Endodermal cell (in vitro differentiated cells): Measurements from ENCODE around the gene PCMTD2. TPM values are rescaled to one million over a fixed set of nuclear protein-coding genes. Genes with fewer than 3 reads are reported as not detected.
"Not testable (repeated sequence)": the region's sequence is repeated elsewhere in the genome, so short reads cannot be mapped to it uniquely, and the experiment has no call there.

ENCODE experiments used
- DNase-seq: peaks from one replicate; pipeline ENCODE4 v3.0.0-alpha.2; 2017
- H3K27ac ChIP-seq: 2 replicates; pipeline ENCODE4 v1.5.1; 2013; ENCODE audit warnings: mild to moderate bottlenecking, low read depth, low read length, moderate library complexity
- H3K27me3 ChIP-seq: 2 replicates; pipeline ENCODE4 v1.6.1; 2013; ENCODE audit warnings: mild to moderate bottlenecking, low read length, moderate library complexity; ENCODE audit not compliant: insufficient read depth, control insufficient read depth, poor library complexity, severe bottlenecking
- H3K36me3 ChIP-seq: 2 replicates; pipeline ENCODE4 v1.7.0; 2013; ENCODE audit warnings: mild to moderate bottlenecking, low read length, moderate library complexity; ENCODE audit not compliant: control insufficient read depth, insufficient read depth
- H3K4me1 ChIP-seq: one replicate; pipeline ENCODE4 v1.7.0; 2013; ENCODE audit warnings: low read length; ENCODE audit not compliant: control insufficient read depth, insufficient read depth
- H3K4me3 ChIP-seq: 2 replicates; pipeline ENCODE4 v1.5.1; 2013; ENCODE audit warnings: mild to moderate bottlenecking, low read length, moderate library complexity
- H3K9ac ChIP-seq: 2 replicates; pipeline ENCODE4 v1.6.1; 2013; ENCODE audit warnings: mild to moderate bottlenecking, low read length, moderate library complexity; ENCODE audit not compliant: poor library complexity, severe bottlenecking; ENCODE audit errors: extremely low read depth
- H3K9me3 ChIP-seq: 2 replicates; pipeline ENCODE4 v1.6.1; 2013; ENCODE audit warnings: mild to moderate bottlenecking, low read length, moderate library complexity; ENCODE audit not compliant: control insufficient read depth
- H3K27ac Mint-ChIP-seq: 2 replicates; pipeline ENCODE4 v1.8.0; 2020; ENCODE audit warnings: mixed read lengths
- H3K27me3 Mint-ChIP-seq: 2 replicates; pipeline ENCODE4 v1.8.0; 2021; ENCODE audit warnings: mild to moderate bottlenecking, mixed read lengths; ENCODE audit not compliant: insufficient read depth
- H3K36me3 Mint-ChIP-seq: 2 replicates; pipeline ENCODE4 v1.8.0; 2020; ENCODE audit warnings: low read depth, mixed read lengths
- H3K4me1 Mint-ChIP-seq: 2 replicates; pipeline ENCODE4 v1.8.0; 2020; ENCODE audit warnings: mixed read lengths
- H3K4me3 Mint-ChIP-seq: 2 replicates; pipeline ENCODE4 v1.8.0; 2020; ENCODE audit warnings: mild to moderate bottlenecking, moderate library complexity, mixed read lengths
- H3K9me3 Mint-ChIP-seq: 2 replicates; pipeline ENCODE4 v1.8.0; 2020; ENCODE audit warnings: mild to moderate bottlenecking, mixed read lengths
- WGBS, 2 experiments: methylation state at CpG; one replicate each; pipeline versions ENCODE4 v1.1.5 to v1.1.7; 2013; ENCODE audit warnings: missing lambda C conversion rate in 2 of 2, mixed read lengths in 1 of 2; ENCODE audit not compliant: insufficient coverage in 1 of 2, insufficient read length in 1 of 2; 5-methylcytosine and 5-hydroxymethylcytosine counted together
- total RNA-seq, 2 donors: library from RNA; stranded (reverse); fragmentation: NEBNext Ultra II Directional in 1 of 2; extraction: Animal tissue kit (Norgen Biotek cat#: 25700) in 1 of 2; gene quantifications; 2 replicates in 1 of 2; 3 replicates in 1 of 2; pipeline ENCODE4 v1.2.1, GENCODE V29; 2021
- TF ChIP-seq, protein P1 (sequence below): fragments of 200-600 bp; sonication (generic); conservative IDR thresholded peaks from 2 replicates; pipeline ENCODE4 v1.5.0; 2021; ENCODE audit warnings: antibody characterized with exemption, mild to moderate bottlenecking

Gene PCMTD2
- total RNA-seq, 2 donors from 2014 or later, result 145 to 158 TPM

DNA sequence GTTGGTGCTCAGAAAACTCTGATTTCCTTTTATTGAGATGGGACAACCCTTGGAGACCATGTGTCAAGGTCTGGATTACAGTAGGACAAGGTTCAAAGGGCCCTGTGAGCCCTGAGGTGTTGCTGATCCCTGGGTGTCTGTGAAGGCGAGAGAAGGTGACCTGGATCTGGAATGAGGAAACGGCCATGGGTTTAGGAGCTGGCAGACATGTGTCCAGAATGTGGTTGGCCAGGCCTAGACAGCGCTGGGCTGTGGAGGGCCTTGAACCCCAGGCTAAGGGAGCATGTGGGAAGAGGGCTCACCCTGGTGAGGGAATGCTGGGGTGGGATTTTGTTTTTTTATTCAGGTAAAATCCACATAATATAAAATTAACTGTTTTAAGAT lies 24.9 kb downstream of the PCMTD2 start:
- peaks cover 38% of the 10 kb centered on the region for H3K9me3 Mint-ChIP-seq
- TF ChIP-seq, protein P1, sequence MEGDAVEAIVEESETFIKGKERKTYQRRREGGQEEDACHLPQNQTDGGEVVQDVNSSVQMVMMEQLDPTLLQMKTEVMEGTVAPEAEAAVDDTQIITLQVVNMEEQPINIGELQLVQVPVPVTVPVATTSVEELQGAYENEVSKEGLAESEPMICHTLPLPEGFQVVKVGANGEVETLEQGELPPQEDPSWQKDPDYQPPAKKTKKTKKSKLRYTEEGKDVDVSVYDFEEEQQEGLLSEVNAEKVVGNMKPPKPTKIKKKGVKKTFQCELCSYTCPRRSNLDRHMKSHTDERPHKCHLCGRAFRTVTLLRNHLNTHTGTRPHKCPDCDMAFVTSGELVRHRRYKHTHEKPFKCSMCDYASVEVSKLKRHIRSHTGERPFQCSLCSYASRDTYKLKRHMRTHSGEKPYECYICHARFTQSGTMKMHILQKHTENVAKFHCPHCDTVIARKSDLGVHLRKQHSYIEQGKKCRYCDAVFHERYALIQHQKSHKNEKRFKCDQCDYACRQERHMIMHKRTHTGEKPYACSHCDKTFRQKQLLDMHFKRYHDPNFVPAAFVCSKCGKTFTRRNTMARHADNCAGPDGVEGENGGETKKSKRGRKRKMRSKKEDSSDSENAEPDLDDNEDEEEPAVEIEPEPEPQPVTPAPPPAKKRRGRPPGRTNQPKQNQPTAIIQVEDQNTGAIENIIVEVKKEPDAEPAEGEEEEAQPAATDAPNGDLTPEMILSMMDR, result no peak
- Histone ChIP-seq H3K4me3 (no peak overlapping the region), H3K27ac (no peak overlapping the region), H3K27me3 (no peaks in the 10 kb centered on the region), H3K9me3 (peaks cover 27% of the 10 kb centered on the region), H3K36me3 (peaks cover under 1% of the 10 kb centered on the region), H3K9ac (no peak overlapping the region), H3K4me1 (no peaks in the 10 kb centered on the region)
- 93 to 100% methylated on average over 2 to 3 of the region's 3 CpGs for WGBS, 2 experiments
- H3K4me3 Mint-ChIP-seq, result no peak overlapping the region
- no peak overlapping the region for H3K27ac Mint-ChIP-seq
- no peak for DNase-seq
- peaks cover 24% of the 10 kb centered on the region for H3K36me3 Mint-ChIP-seq
- no peaks in the 10 kb centered on the region for H3K4me1 Mint-ChIP-seq
- H3K27me3 Mint-ChIP-seq, result no peaks in the 10 kb centered on the region

DNA sequence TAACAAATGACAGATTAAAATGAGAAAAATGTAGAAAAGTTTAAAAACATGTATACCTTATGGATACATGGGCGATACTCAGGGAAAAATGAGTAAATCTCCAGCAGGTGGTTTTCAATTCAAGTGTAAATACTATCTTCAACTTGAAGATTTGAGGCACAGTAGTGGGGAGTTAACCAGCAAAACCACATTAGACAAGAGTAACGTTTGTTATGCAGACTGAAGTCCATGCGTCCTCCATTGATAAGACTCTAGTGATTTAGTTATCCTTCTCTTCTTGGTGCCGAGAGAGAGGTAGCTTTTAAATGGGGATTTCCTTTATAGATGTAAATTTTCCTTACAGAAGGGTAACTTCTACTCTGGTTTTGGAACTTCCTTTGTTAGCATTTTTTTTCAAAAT lies 28.1 kb downstream of the PCMTD2 start:
- no peak overlapping the region for H3K27ac ChIP-seq
- H3K36me3 Mint-ChIP-seq, result peaks cover 10% of the 10 kb centered on the region
- H3K4me1 ChIP-seq, result no peaks in the 10 kb centered on the region
- H3K27me3 Mint-ChIP-seq, result no peaks in the 10 kb centered on the region
- H3K36me3 ChIP-seq, result no peaks in the 10 kb centered on the region
- H3K9me3 Mint-ChIP-seq, result peaks cover 46% of the 10 kb centered on the region
- H3K4me3 Mint-ChIP-seq, result no peak overlapping the region
- no peak for DNase-seq
- peaks cover 27% of the 10 kb centered on the region for H3K9me3 ChIP-seq
- H3K4me3 ChIP-seq, result no peak overlapping the region
- H3K27ac Mint-ChIP-seq, result no peak overlapping the region
- 42 to 59% methylated on average over 2 to 3 of the region's 4 CpGs for WGBS, 2 experiments
- no peaks in the 10 kb centered on the region for H3K4me1 Mint-ChIP-seq
- TF ChIP-seq, protein P1, result no peak
- no peaks in the 10 kb centered on the region for H3K27me3 ChIP-seq
- H3K9ac ChIP-seq, result no peak overlapping the region

DNA sequence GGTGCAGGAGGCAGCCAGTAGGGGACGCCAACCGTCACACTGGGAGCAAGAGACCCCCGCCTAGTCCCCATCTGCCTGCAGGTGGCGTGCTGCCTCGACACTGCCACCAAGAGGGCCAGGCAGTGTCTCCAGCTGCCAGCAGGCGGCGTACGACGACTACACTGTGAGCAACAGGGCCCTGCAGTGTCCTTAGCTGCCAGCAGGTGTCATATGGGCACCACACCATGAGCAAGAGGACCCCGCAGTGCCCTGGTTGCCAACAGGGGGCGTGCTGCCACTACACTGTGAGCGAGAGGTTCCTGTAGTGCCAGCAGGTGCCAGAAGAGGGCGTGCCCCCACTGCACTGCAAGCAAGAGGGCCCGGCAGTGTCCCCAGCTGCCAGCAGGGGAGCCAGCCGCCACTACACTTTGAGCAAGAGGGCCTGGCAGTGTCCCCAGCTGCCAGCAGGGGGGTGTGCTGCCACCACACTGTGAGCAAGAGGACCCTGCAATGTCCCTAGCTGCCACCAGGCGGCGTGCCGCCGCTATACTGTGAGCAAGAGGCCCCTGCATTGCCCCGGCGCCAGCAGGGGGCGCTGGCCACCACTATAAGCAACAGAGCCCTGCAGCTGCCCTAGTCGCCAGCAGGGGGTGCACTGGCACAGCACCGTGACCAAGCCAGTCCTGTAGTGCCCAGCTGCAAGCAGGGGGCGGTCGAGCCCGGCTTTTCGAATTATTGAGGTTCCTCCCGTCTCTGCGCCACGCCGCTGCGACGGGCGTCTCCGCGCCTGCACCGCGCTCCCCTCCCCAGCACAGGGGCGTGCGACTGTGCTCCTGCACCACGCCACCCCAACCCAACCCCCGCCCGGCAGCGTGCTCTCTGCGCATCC lies 30.3 kb downstream of the PCMTD2 start:
- TF ChIP-seq, protein P1, result peak; percentile 96
- not testable (repeated sequence) for H3K36me3 ChIP-seq, H3K4me1 ChIP-seq, H3K4me3 ChIP-seq, H3K27ac Mint-ChIP-seq, H3K27ac ChIP-seq, H3K9ac ChIP-seq, H3K4me3 Mint-ChIP-seq, H3K36me3 Mint-ChIP-seq, H3K4me1 Mint-ChIP-seq, H3K27me3 Mint-ChIP-seq, H3K27me3 ChIP-seq
- H3K9me3 ChIP-seq, result peaks cover 27% of the 10 kb centered on the region
- WGBS, 2 experiments, result 85 to 87% methylated on average over 28 to 42 of the region's 46 CpGs
- H3K9me3 Mint-ChIP-seq, result peaks cover 46% of the 10 kb centered on the region
- DNase-seq, result peak; percentile 94

DNA sequence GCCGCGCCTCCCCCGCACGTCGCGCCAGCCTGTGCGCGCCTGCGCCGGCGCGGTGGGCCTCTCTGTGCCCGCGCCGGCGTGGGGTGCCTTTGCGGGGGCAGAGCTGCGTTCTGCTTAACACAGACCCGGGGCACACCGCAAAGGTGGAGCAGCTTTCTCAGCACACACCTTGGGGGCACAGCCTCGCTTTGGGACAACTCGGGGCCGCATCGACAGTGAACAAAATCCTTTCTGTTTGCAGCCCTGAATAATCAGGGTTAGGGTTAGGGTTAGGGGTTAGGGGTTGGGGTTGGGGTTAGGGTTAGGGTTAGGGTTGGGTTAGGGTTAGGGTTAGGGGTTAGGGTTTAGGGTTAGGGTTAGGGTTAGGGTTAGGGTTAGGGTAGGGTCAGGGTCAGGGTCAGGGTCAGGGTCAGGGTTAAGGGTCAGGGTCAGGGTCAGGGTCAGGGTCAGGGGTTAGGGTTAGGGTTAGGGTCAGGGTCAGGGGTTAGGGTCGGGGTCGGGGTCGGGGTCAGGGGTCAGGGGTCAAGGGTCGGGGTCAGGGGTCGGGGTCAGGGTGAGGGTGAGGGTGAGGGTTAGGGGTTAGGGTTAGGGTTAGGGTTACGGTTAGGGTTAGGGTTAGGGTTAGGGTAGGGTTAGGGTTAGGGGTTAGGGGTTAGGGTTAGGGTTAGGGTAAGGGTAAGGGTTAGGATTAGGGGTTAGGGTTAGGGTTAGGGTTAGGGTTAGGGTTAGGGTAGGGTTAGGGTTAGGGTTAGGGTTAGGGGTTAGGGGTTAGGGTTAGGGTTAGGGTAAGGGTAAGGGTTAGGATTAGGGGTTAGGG lies 31.1 kb downstream of the PCMTD2 start:
- H3K36me3 Mint-ChIP-seq, H3K36me3 ChIP-seq, H3K4me1 ChIP-seq, H3K27ac ChIP-seq, H3K9ac ChIP-seq, H3K27me3 ChIP-seq, DNase-seq, H3K27me3 Mint-ChIP-seq, H3K4me3 ChIP-seq, H3K27ac Mint-ChIP-seq, H3K4me1 Mint-ChIP-seq, H3K4me3 Mint-ChIP-seq: not testable (repeated sequence)
- WGBS, 2 experiments, result 98 to 99% methylated on average over 8 to 24 of the region's 30 CpGs
- peaks cover 27% of the 10 kb centered on the region for H3K9me3 ChIP-seq
- peaks cover 42% of the 10 kb centered on the region for H3K9me3 Mint-ChIP-seq

DNA sequence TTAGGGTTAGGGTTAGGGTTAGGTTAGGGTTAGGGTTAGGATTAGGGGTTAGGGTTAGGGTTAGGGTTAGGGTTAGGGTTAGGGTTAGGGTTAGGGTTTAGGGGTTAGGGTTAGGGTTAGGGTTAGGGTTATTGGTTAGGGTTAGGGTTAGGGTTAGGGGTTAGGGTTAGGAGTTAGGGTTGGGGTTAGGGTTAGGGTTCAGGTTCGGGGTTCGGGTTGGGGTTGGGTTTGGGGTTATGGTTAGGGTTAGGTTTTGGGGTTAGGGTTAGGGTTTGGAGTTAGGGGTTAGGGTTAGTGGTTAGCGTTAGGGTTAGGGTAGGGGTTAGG lies 31.7 kb downstream of the PCMTD2 start:
- not testable (repeated sequence) for H3K27me3 Mint-ChIP-seq, H3K9ac ChIP-seq, H3K4me1 Mint-ChIP-seq, H3K4me1 ChIP-seq, H3K27ac ChIP-seq, H3K27me3 ChIP-seq, DNase-seq, H3K4me3 Mint-ChIP-seq, H3K36me3 ChIP-seq, H3K27ac Mint-ChIP-seq, H3K4me3 ChIP-seq, H3K36me3 Mint-ChIP-seq
- 97% methylated on average over 3 of the region's 3 CpGs; no CpG with 5 or more reads in 1 of the 2 experiments for WGBS, 2 experiments
- H3K9me3 ChIP-seq, result peaks cover 27% of the 10 kb centered on the region
- H3K9me3 Mint-ChIP-seq, result peaks cover 39% of the 10 kb centered on the region
